GM03348 (cell line): ENCODE measurements around the gene FAM163A.
"Not testable (repeated sequence)": the region's sequence is repeated elsewhere in the genome, so short reads cannot be mapped to it uniquely, and the experiment has no call there.

Experiments
- DNase-seq: peaks from one replicate; pipeline ENCODE4 v3.0.0; 2012; ENCODE audit warnings: low spot score

FAM163A gene

DNA sequence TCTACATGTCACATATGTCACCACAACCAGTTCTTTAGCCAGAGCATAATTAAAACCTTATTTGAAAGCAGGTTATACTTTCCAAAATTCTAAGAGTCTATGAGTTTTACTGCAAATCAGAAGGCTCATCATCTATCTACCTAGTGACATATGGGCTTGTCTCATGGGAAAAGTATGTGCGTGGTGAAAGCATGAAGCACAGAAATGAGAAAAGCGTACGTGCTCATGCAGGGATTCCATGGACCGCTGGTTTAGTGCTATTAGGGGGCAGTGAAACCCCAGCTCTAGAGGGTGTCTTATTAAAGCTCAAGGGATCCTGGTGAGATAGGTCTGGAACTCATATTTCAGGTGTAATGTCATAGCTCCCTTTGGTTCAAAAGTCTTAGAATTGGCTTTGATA lies 50.2 kb downstream of the FAM163A start:
- DNase-seq = no peak

DNA sequence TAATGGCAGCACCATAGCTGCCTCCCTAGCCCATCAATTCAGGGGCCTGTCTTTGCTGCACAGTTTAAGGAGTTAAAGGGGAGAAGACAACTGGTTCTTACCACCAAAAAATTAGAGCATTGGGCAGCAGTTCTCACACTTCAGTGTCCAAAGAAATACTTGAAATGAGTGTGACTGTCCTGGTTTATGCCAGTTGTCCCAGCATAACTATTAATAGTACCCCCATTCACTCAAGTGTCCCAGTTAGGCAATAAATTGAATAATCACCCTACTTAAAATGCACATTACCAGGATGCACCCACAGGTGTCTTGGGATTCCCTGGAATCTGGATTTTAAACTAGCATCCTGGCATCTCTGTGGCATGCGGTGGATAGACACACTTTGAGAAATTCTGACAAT lies 51.1 kb downstream of the FAM163A start:
- DNase-seq = no peak

DNA sequence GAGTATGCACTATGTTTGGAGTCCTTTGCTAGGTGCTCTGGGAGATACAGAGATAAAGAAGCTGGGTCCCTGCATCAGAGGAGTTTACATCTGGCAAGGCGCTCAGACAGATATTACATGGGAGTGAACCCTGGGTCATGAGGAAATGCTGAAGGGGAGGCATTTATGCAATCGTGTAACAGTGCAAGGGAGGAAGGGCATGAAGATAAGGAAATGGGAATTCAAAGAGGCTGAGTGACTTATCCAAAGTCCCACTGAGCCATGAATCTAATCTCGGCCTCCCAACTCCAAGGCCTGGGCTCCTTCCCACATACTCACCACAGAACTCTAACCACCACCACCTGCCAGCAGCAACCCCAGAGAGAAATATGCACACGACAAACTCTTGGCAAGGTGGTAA lies 51.6 kb downstream of the FAM163A start:
- DNase-seq = no peak

DNA sequence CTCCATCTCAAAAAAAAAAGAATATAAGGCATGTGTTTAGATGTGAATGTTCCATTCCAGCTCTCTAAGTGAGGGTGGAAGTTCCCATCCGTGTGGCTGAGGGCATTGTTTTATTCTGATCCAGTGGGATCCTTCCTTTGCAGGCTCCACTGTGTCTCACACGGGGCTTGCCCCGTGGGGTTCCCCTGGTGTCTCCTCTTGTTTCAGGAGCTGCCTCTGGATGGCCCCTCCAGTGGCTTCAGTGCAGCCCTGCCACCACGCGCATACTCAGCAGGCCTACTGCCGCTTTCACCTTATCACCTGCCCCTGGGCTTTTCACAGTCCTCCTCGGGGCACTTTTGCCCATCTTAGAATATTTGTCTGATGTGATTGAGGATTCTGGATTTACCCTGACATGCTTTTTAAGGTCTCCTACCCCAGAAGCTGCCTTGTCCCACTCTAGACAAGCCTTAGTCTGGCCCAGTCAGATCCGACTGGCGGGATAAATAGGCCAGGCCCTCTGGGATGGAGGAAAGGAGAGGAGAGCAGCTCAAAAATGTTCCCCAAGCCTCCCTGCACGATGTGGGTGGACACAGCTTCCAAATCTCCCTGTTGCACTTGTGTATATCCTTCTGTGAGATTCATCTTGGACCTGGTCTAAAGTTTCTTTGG lies 55.2 kb downstream of the FAM163A start:
- no peak for DNase-seq

DNA sequence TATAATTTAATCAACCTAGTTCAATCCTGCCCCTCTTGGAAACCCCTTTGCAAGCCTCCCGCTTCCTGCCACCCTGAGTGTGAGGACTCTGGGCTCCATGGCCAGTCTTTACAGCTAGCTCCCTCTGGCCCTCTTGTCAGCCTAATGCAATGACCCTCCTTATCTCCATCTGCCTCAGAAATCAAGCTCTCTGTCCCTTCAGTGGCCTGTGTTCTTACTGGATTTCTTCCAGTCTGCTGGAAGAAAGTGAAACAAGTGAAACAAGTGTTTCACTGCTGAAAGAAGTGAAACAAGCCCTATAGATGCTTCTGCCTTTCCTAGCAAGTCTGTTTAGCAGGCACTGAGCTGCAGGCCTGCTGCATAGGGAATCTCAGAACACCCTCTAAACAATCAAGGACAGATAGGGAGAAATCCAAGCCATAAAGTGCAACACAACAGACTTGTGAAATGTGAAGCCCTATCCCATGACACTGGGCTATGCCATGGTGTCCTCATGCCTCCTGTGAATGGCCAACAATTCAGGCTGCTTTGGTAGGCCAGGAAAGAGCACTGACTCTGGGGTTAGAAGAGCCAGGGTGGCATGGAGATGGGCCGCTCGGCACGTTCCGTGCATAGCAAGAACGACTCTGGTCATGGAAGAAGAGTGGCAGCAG lies 55.9 kb downstream of the FAM163A start:
- no peak for DNase-seq

- DNase-seq = no peak
Observed at GRCh38 chr1:179800481-179800880, 57.4 kb downstream of the FAM163A start.

DNA sequence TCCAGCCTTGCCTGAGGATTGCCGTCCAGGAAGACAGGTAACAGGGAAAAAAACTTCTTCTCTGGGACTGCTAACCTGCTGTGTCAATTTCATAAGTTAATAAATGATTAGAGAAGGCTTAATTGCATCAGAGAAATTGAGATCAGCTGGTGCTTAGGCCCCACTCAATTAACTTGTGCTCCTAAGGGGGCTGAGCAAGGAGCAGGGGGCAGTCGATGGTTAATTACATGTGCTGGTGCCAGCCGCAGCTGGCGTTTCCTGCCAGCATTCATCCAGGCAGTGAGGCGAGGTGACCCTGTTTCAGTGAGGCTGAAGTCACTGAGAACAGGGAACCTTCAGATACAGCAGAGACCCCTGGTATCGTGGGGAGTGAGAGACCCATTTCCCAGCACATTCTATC lies 60.0 kb downstream of the FAM163A start:
- no peak for DNase-seq

GRCh38 chr1:179803918-179804317 lies 60.8 kb downstream of the FAM163A start:
- no peak for DNase-seq

GRCh38 chr1:179804417-179804816 lies 61.3 kb downstream of the FAM163A start:
- DNase-seq = not testable (repeated sequence)

DNA sequence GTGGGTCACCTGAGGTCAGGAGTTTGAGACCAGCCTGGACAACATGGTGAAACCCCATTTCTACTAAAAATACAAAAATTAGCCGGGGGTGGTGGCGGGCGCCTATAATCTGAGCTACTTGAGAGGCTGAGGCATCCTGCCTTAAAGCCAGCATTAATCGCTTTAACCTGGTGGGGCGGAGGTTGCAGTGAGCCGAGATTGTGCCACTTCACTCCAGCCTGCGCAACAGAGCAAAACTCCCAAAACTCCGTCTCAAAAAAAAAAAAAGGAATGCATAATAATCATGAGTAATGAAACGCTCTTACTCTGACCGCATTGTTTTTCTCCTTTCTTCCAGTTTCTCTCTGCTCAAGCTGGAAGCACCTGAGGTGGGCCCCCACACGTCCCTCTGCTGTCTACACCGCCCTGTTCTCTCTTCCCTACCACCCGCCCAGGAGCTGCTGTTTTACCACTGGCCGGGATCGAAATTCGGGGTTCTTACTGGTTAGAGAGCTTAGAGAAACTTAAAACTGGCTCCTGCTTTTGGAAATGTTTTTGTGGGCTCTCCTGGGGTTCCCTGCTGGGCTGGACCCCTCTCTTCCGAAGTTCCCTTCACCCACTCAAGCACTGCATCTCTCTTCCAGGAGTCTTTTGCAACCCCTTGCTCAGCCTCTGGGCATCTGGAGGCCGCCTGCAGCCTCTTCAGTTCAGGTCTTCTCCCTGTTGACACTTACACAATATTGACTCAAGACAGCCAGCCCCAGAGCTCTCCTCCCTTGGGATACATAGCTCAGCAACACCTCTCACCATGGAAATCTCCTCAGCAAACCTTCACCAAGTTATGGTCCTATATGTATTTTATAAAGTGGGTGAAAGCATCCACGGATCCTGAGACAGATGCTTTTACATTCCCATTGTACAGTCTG lies 62.5 kb downstream of the FAM163A start:
- no peak for DNase-seq

- DNase-seq = no peak
Observed at GRCh38 chr1:179806333-179806732, 63.2 kb downstream of the FAM163A start.

DNA sequence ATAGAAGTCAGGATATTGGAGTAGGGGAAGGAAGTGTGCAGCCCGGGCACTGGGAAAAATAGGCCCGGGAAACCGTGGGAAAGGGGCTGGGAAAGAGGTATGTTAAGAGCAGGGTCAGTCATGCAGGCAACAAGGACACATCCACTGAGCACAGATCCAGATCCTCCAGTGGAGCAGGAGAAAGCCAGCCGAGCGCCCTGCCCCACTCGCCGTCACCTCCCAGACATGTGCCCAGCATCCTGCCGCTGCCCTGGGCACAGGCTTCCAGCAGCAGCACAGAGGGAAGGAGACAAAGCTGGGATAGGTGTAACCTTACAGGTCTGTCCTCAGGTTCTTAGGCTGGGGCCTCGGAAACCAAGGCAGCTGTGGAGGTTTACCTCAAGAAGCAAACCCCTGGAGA lies 64.2 kb downstream of the FAM163A start:
- DNase-seq = no peak

- no peak for DNase-seq
Observed at GRCh38 chr1:179807691-179808485, 64.8 kb downstream of the FAM163A start.

DNA sequence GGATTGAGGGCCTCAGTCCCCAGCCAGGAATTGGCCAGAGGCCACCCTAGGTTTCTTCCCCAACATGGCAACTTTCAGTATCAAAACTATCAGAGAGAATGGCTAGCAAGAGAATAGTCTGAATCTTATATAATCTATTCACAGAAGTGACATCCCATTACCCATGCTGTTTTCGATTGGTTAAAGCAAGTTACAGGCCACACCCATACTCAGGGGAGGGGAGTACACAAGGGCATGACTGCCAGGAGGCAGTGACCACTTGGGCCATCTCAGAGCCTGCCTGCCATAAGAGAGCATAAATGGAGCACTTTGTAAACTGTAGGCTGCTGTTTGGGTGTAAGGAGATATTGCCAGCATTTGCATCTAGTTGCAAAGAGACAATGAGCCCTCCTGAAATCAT lies 65.4 kb downstream of the FAM163A start:
- no peak for DNase-seq

GRCh38 chr1:179809506-179810366 lies 66.6 kb downstream of the FAM163A start:
- peak; percentile 82 for DNase-seq

DNA sequence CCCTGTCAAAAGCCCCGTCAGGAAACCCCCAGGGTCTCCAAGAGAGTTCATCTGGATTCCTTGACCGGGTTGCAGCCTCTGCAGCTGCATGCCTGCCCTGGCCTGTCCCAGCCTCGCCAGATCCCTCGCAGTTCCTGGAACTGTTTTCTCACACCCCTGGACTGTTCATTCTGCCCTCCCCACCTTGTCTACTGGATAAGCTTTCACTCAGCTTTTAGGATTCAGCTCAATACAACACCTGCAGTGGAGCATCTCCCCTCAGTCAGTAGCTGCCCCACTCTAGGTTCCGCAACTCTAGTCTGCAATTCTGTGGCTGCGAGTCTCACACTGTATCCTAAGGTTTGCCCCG lies 67.2 kb downstream of the FAM163A start:
- no peak for DNase-seq

- DNase-seq = no peak
Observed at GRCh38 chr1:179812501-179813292, 69.6 kb downstream of the FAM163A start.

DNA sequence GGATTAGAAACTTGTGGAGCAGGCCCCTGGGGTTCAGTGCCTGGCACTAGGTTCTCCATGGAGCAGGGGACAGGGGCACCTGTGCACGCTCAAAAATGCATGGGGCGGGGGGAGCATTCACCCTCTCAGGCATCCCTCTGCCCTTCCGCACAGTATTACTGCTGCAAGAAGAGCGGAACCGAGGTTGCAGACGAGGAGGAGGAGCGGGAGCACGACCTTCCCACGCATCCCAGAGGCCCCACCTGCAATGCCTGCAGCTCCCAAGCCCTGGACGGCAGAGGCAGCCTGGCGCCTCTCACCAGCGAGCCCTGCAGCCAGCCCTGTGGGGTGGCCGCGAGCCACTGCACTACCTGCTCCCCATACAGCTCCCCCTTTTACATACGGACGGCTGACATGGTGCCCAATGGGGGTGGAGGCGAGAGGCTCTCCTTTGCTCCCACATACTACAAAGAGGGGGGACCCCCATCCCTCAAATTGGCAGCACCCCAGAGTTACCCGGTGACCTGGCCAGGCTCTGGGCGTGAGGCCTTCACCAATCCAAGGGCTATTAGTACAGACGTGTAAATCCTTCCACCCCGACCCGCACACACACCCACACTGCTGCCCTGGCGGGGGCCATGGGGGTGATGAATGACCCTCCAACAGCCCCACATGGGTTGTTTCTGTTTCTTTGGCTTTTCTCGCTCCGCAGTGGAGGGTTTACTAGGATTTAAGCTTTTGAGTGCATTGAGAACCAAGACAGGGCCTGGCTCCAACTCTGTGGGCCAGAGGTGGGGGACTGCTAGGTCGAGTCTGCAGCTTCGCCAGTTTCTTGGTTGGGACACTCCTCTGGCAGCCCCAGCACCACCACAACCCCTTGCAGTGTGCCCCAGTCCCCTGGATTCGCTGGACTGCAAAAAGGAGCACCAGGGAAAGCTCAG lies 70.8 kb downstream of the FAM163A start:
- DNase-seq = no peak

- peak; percentile 81 for DNase-seq
Observed at GRCh38 chr1:179814546-179814838, 71.4 kb downstream of the FAM163A start.

GRCh38 chr1:179815641-179816040 lies 72.5 kb downstream of the FAM163A start:
- DNase-seq = no peak
